Left kidney (tissue), 2 donors: ENCODE measurements around the gene GOLPH3L. TPM values are rescaled to one million over a fixed set of nuclear protein-coding genes. Genes with fewer than 3 reads are reported as not detected.
"Not testable (repeated sequence)": the region's sequence is repeated elsewhere in the genome, so short reads cannot be mapped to it uniquely, and the experiment has no call there.

Experiments
- DNase-seq: peaks from one replicate; pipeline ENCODE4 v3.0.0-alpha.2; 2013
- polyA plus RNA-seq: library from polyadenylated mRNA; unstranded; fragments of 120-200 nt; gene quantifications from one replicate; pipeline ENCODE4 v1.2.1, GENCODE V29; 2013; ENCODE audit not compliant: insufficient read length

The GOLPH3L gene
- polyA plus RNA-seq, 1 donor = 42.6 TPM

GRCh38 chr1:150619576-150620509 is 77.1 kb downstream of the GOLPH3L start:
- DNase-seq = no peak

GRCh38 chr1:150615346-150616201 is 81.4 kb downstream of the GOLPH3L start:
- DNase-seq = no peak

- DNase-seq = no peak
These were observed 83.7 kb downstream of the GOLPH3L start for GRCh38 chr1:150613061-150613920.

- DNase-seq = no peak
These were observed 85.0 kb downstream of the GOLPH3L start for GRCh38 chr1:150612014-150612345.

- no peak for DNase-seq
These were observed 86.4 kb downstream of the GOLPH3L start for GRCh38 chr1:150610576-150610975.

- DNase-seq = no peak
These were observed 87.2 kb downstream of the GOLPH3L start for GRCh38 chr1:150609732-150610131.

GRCh38 chr1:150606463-150607142 is 90.4 kb downstream of the GOLPH3L start:
- no peak for DNase-seq

GRCh38 chr1:150605451-150605731 is 91.6 kb downstream of the GOLPH3L start:
- DNase-seq = not testable (repeated sequence)

DNA sequence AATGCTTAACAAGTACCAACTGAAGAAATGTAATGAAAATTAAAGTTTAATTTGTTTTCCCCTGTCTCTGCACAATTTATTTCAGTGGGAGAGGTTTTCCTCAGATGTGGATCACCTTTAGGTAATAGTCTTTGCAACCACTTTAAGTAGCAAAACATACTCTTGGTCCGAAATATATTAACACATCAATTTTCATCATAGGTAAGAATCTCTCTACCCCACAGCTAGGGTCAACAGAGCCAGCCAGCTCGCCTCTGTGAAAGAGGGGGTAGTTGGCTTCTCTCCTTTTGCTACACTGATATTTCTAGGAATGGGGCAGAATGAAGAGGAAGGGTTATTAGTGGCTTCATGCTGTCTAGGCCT is 92.7 kb downstream of the GOLPH3L start:
- DNase-seq = no peak

DNA sequence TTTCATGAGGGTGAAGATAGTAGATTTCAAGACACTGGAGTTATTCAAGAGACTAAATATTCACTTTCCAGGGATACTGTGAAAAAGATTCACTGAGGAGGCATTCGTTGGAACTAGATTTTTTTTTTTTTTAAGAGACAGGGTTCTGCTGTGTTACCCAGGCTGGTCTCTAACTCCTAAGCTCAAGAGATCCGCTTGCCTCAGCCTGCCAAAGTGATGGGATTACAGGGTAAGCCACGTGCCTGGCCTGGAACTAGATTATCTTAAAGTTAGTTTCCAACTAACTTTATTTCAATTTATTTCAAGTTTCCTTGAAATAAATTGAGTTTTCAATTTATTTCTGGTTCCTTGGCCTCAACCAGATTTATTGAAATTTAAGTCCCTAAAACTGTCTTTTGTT is 93.2 kb downstream of the GOLPH3L start:
- no peak for DNase-seq

DNA sequence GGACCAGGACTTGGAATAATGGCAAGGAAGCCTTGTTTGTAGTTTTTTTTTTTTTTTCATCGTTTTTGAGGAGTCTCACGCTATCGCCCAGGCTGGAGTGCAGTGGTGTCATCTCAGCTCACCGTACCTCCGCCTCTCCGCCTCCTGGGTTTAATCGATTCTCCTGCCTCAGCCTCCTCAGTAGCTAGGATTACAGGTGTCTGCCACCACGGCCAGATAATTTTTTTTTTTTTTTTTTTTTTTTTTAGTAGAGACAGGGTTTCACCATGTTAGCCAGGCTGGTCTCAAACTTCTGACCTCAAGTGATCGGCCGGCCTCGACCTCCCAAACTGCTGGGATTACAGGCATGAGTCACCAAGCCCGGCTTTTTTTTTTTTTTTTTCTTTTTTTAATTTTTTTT is 94.6 kb downstream of the GOLPH3L start:
- DNase-seq = not testable (repeated sequence)

- DNase-seq = no peak
These were observed 95.4 kb downstream of the GOLPH3L start for GRCh38 chr1:150601540-150601939.

DNA sequence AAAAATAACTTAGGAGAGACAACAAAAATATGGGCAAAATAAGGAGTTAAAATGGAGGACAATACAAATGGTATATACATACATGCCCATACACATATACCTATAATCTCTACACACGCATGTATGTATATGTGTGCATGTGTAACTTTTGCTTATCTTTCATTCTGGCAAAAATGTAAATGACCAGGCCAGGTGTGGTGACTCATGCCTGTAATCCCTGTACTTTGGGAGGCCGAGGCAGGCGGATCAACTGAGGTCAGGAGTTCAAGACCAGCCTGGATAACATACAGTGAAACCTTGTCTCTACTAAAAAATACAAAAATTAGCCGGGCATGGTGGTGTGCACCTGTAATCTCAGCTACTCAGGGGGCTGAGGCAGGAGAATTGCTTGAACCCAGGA is 98.6 kb downstream of the GOLPH3L start:
- DNase-seq = not testable (repeated sequence)

DNA sequence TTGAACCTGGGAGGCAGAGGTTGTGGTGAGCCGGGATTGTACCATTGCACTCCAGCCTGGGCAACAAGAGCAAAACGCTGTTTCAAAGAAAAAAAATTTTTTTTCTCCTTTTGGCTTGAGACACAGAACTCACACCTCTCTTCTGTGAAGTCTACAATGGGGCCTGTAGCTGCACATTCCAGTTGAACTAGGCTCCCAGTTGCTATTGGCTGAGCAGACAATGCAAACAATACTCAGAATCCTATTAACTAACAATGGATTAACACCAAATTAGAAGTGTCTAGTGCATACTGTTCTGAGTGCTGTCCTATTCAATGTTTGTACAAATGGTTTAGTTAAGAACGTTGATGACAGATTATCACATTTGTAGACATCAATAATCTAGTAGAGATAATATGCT is 100.0 kb downstream of the GOLPH3L start:
- DNase-seq = no peak

Other genes with a start within 250 kb of the GOLPH3L start
- gene TARS2, start 209.7 kb downstream of the GOLPH3L start, polyA plus RNA-seq = 28.8 TPM
- gene ECM1, start 189.0 kb downstream of the GOLPH3L start, polyA plus RNA-seq = 11.9 TPM
- gene FALEC, start 181.4 kb downstream of the GOLPH3L start, polyA plus RNA-seq = 0.83 TPM
- gene ADAMTSL4, start 147.7 kb downstream of the GOLPH3L start, polyA plus RNA-seq = 10.4 TPM
- 200 TPM for gene MCL1, start 117.5 kb downstream of the GOLPH3L start, polyA plus RNA-seq
- gene ENSA, start 67.5 kb downstream of the GOLPH3L start, polyA plus RNA-seq = 224 TPM
- gene HORMAD1, start 23.7 kb upstream of the GOLPH3L start, polyA plus RNA-seq = not detected
- 7.7 TPM for gene CTSS, start 68.6 kb upstream of the GOLPH3L start, polyA plus RNA-seq
- 27.6 TPM for gene CTSK, start 111.1 kb upstream of the GOLPH3L start, polyA plus RNA-seq
- gene ARNT, start 179.4 kb upstream of the GOLPH3L start, polyA plus RNA-seq = 64.4 TPM
- 0.22 TPM for gene CTXND2, start 190.0 kb upstream of the GOLPH3L start, polyA plus RNA-seq
- gene SETDB1, start 229.2 kb upstream of the GOLPH3L start, polyA plus RNA-seq = 108 TPM